ENCODE data around the gene PDGFRB.

Gene PDGFRB

GRCh38 chr5:150105928-150106615, 49.6 kb downstream of the PDGFRB start:
- Histone ChIP-seq H4K20me1 (ENCODE audit: insufficient read depth) (no peaks in the 10 kb centered on the region), H3K27me3 (ENCODE audit: insufficient read depth, low read depth) (no peaks in the 10 kb centered on the region), H3K4me2 (no peak overlapping the region), H2AFZ (ENCODE audit: low read depth) (no peak overlapping the region), H3K36me3 (ENCODE audit: insufficient read depth) (no peaks in the 10 kb centered on the region), H3K79me2 (ENCODE audit: insufficient read depth, low read depth) (no peaks in the 10 kb centered on the region), H3K4me3 (IDR thresholded peaks at IDR 0.05; ENCODE audit: insufficient read depth, low read depth, low read length) (no peak overlapping the region), H3K27ac (no peak overlapping the region), H3K9ac (no peak overlapping the region), H3K4me1 (ENCODE audit: low read depth, poor library complexity, severe bottlenecking) (peaks cover 18% of the 10 kb centered on the region)
- no peak for TF ChIP-seq CTCF (conservative IDR thresholded peaks at IDR 0.05; ENCODE audit: low read depth, low read length)

- peaks cover 18% of the 10 kb centered on the region for H3K4me1 ChIP-seq (ENCODE audit: low read depth, poor library complexity, severe bottlenecking)
- H3K4me3 ChIP-seq (IDR thresholded peaks at IDR 0.05; ENCODE audit: insufficient read depth, low read depth, low read length): no peak overlapping the region
Measured at GRCh38 chr5:150104550-150104870, 51.1 kb downstream of the PDGFRB start.

GRCh38 chr5:150103678-150104549, 51.7 kb downstream of the PDGFRB start:
- H3K9ac ChIP-seq: no peak overlapping the region
- no peak for TF ChIP-seq CTCF (conservative IDR thresholded peaks at IDR 0.05; ENCODE audit: low read depth, low read length)
- H3K27ac ChIP-seq: no peak overlapping the region; the same call in 1 of the 2 replicates
- H4K20me1 ChIP-seq (ENCODE audit: insufficient read depth): no peaks in the 10 kb centered on the region
- no peaks in the 10 kb centered on the region for H3K36me3 ChIP-seq (ENCODE audit: insufficient read depth)
- H3K27me3 ChIP-seq (ENCODE audit: insufficient read depth, low read depth): no peaks in the 10 kb centered on the region
- no peaks in the 10 kb centered on the region for H3K79me2 ChIP-seq (ENCODE audit: insufficient read depth, low read depth)
- H3K4me3 ChIP-seq (IDR thresholded peaks at IDR 0.05; ENCODE audit: insufficient read depth, low read depth, low read length): no peak overlapping the region
- H3K4me1 ChIP-seq (ENCODE audit: low read depth, poor library complexity, severe bottlenecking): peaks cover 18% of the 10 kb centered on the region
- H2AFZ ChIP-seq (ENCODE audit: low read depth): no peak overlapping the region
- peak overlapping the region; percentile 54; the same call in 1 of the 2 replicates for H3K4me2 ChIP-seq

More at GRCh38 chr5:150104550-150104870, 51.1 kb downstream of the PDGFRB start:
- no peak overlapping the region for H2AFZ ChIP-seq (ENCODE audit: low read depth)
- H3K36me3 ChIP-seq (ENCODE audit: insufficient read depth): no peaks in the 10 kb centered on the region
- no peaks in the 10 kb centered on the region for H3K79me2 ChIP-seq (ENCODE audit: insufficient read depth, low read depth)
- H4K20me1 ChIP-seq (ENCODE audit: insufficient read depth): no peaks in the 10 kb centered on the region
- H3K27ac ChIP-seq: no peak overlapping the region
- no peak overlapping the region for H3K9ac ChIP-seq
- H3K27me3 ChIP-seq (ENCODE audit: insufficient read depth, low read depth): no peaks in the 10 kb centered on the region
- no peak for TF ChIP-seq CTCF (conservative IDR thresholded peaks at IDR 0.05; ENCODE audit: low read depth, low read length)
- no peak overlapping the region for H3K4me2 ChIP-seq

GRCh38 chr5:150101023-150101422, 54.6 kb downstream of the PDGFRB start:
- Histone ChIP-seq H3K4me1 (ENCODE audit: low read depth, poor library complexity, severe bottlenecking) (peaks cover 18% of the 10 kb centered on the region), H3K36me3 (ENCODE audit: insufficient read depth) (no peaks in the 10 kb centered on the region), H3K79me2 (ENCODE audit: insufficient read depth, low read depth) (no peaks in the 10 kb centered on the region), H3K4me3 (IDR thresholded peaks at IDR 0.05; ENCODE audit: insufficient read depth, low read depth, low read length) (no peak overlapping the region), H3K9ac (no peak overlapping the region), H3K27ac (no peak overlapping the region), H4K20me1 (ENCODE audit: insufficient read depth) (no peaks in the 10 kb centered on the region), H3K4me2 (no peak overlapping the region), H2AFZ (ENCODE audit: low read depth) (no peak overlapping the region), H3K27me3 (ENCODE audit: insufficient read depth, low read depth) (no peaks in the 10 kb centered on the region)
- TF ChIP-seq CTCF (conservative IDR thresholded peaks at IDR 0.05; ENCODE audit: low read depth, low read length): no peak
